ENCODE data around the gene KCNQ1. TPM values are rescaled to one million over a fixed set of nuclear protein-coding genes. Genes with fewer than 3 reads are reported as not detected.

The KCNQ1 gene
- total and polyA plus RNA-seq, 2 experiments from 2014 or later: 0.45 to 0.87 TPM

DNA sequence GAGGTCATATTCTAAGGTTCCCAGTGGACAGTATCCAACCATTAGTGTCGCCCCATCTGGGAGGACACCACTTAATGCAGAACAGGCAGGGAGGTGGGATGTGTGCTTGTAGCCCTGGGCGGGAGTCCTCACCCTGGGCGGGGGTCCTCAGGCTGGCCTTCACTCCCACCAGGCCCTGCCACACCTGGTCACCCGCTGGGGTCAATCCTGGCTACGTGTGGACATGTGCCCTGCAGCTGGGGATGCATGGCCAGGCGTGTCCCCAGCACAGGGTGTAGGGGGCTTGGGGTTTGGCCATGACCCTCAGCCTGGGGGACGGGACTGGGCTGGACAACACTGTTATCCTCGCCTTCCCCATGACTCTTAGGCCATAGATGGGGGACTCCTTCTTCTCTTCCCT lies 19.3 kb upstream of the KCNQ1 start (continued):
- TF ChIP-seq, protein P1, sequence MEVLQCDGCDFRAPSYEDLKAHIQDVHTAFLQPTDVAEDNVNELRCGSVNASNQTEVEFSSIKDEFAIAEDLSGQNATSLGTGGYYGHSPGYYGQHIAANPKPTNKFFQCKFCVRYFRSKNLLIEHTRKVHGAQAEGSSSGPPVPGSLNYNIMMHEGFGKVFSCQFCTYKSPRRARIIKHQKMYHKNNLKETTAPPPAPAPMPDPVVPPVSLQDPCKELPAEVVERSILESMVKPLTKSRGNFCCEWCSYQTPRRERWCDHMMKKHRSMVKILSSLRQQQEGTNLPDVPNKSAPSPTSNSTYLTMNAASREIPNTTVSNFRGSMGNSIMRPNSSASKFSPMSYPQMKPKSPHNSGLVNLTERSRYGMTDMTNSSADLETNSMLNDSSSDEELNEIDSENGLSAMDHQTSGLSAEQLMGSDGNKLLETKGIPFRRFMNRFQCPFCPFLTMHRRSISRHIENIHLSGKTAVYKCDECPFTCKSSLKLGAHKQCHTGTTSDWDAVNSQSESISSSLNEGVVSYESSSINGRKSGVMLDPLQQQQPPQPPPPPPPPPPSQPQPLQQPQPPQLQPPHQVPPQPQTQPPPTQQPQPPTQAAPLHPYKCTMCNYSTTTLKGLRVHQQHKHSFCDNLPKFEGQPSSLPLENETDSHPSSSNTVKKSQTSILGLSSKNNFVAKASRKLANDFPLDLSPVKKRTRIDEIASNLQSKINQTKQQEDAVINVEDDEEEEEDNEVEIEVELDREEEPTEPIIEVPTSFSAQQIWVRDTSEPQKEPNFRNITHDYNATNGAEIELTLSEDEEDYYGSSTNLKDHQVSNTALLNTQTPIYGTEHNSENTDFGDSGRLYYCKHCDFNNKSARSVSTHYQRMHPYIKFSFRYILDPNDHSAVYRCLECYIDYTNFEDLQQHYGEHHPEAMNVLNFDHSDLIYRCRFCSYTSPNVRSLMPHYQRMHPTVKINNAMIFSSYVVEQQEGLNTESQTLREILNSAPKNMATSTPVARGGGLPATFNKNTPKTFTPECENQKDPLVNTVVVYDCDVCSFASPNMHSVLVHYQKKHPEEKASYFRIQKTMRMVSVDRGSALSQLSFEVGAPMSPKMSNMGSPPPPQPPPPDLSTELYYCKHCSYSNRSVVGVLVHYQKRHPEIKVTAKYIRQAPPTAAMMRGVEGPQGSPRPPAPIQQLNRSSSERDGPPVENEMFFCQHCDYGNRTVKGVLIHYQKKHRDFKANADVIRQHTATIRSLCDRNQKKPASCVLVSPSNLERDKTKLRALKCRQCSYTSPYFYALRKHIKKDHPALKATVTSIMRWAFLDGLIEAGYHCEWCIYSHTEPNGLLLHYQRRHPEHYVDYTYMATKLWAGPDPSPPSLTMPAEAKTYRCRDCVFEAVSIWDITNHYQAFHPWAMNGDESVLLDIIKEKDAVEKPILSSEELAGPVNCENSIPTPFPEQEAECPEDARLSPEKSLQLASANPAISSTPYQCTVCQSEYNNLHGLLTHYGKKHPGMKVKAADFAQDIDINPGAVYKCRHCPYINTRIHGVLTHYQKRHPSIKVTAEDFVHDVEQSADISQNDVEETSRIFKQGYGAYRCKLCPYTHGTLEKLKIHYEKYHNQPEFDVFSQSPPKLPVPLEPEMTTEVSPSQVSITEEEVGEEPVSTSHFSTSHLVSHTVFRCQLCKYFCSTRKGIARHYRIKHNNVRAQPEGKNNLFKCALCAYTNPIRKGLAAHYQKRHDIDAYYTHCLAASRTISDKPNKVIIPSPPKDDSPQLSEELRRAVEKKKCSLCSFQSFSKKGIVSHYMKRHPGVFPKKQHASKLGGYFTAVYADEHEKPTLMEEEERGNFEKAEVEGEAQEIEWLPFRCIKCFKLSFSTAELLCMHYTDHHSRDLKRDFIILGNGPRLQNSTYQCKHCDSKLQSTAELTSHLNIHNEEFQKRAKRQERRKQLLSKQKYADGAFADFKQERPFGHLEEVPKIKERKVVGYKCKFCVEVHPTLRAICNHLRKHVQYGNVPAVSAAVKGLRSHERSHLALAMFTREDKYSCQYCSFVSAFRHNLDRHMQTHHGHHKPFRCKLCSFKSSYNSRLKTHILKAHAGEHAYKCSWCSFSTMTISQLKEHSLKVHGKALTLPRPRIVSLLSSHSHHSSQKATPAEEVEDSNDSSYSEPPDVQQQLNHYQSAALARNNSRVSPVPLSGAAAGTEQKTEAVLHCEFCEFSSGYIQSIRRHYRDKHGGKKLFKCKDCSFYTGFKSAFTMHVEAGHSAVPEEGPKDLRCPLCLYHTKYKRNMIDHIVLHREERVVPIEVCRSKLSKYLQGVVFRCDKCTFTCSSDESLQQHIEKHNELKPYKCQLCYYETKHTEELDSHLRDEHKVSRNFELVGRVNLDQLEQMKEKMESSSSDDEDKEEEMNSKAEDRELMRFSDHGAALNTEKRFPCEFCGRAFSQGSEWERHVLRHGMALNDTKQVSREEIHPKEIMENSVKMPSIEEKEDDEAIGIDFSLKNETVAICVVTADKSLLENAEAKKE (CRISPR knock-in tag; IDR thresholded peaks at IDR 0.05): no peak
- TF ChIP-seq ZNF331 (CRISPR knock-in tag; IDR thresholded peaks at IDR 0.05; ENCODE audit: low read depth): no peak
- TF ChIP-seq EZH2 (IDR thresholded peaks at IDR 0.05; ENCODE audit: low read depth, unreplicated experiment): no peak
- TF ChIP-seq CREB1 (CRISPR knock-in tag; IDR thresholded peaks at IDR 0.05; ENCODE audit: low read depth): no peak
- TF ChIP-seq, protein P2, sequence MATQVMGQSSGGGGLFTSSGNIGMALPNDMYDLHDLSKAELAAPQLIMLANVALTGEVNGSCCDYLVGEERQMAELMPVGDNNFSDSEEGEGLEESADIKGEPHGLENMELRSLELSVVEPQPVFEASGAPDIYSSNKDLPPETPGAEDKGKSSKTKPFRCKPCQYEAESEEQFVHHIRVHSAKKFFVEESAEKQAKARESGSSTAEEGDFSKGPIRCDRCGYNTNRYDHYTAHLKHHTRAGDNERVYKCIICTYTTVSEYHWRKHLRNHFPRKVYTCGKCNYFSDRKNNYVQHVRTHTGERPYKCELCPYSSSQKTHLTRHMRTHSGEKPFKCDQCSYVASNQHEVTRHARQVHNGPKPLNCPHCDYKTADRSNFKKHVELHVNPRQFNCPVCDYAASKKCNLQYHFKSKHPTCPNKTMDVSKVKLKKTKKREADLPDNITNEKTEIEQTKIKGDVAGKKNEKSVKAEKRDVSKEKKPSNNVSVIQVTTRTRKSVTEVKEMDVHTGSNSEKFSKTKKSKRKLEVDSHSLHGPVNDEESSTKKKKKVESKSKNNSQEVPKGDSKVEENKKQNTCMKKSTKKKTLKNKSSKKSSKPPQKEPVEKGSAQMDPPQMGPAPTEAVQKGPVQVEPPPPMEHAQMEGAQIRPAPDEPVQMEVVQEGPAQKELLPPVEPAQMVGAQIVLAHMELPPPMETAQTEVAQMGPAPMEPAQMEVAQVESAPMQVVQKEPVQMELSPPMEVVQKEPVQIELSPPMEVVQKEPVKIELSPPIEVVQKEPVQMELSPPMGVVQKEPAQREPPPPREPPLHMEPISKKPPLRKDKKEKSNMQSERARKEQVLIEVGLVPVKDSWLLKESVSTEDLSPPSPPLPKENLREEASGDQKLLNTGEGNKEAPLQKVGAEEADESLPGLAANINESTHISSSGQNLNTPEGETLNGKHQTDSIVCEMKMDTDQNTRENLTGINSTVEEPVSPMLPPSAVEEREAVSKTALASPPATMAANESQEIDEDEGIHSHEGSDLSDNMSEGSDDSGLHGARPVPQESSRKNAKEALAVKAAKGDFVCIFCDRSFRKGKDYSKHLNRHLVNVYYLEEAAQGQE (IDR thresholded peaks at IDR 0.05; ENCODE audit: unreplicated experiment): no peak
- no peak for TF ChIP-seq STAT1 (IDR thresholded peaks at IDR 0.05; ENCODE audit: unreplicated experiment)
- TF ChIP-seq JUNB (IDR thresholded peaks at IDR 0.05; ENCODE audit: unreplicated experiment): no peak

Measured in GM23338 (cell line).